ENCODE measurements around the gene ANAPC2. TPM values are rescaled to one million over a fixed set of nuclear protein-coding genes. Genes with fewer than 3 reads are reported as not detected.

ANAPC2 gene
- total and polyA plus RNA-seq, 2 of the 4 experiments (the other 2 are of a cell fraction): 9.3 to 29.5 TPM

DNA sequence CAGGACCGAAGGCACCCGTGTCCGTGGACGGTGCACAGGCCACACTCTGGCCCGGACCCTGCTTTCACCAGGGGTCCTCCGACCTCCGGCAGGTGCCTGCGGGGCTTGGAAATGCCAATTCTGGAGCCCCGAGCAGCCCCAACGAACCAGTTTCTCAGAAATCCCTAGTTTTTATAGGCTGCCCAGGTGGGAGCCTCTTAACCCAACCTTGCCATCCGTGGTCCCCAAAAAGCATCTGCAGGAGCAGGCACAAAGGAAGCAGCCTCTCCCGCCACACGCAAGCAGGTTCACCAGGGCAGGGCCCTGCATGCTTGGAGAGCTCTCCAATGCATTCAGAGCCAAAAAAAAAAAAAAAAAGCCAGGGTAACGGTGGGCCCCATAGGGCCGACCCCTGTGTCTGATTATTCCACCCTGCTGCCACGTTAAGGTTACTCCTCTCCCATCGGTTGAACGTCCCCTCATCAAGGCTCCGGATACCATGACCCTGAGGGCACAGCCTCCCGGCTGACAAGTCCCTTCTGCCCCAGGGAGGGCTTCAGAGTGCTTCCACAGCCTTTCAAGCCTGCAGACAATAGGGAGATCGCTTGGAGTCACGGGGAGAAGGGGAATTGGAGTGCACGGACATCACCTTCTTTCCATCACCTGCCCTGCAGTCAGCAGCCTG is 13.0 kb upstream of the ANAPC2 start (continued):
- TF ChIP-seq, protein P1, sequence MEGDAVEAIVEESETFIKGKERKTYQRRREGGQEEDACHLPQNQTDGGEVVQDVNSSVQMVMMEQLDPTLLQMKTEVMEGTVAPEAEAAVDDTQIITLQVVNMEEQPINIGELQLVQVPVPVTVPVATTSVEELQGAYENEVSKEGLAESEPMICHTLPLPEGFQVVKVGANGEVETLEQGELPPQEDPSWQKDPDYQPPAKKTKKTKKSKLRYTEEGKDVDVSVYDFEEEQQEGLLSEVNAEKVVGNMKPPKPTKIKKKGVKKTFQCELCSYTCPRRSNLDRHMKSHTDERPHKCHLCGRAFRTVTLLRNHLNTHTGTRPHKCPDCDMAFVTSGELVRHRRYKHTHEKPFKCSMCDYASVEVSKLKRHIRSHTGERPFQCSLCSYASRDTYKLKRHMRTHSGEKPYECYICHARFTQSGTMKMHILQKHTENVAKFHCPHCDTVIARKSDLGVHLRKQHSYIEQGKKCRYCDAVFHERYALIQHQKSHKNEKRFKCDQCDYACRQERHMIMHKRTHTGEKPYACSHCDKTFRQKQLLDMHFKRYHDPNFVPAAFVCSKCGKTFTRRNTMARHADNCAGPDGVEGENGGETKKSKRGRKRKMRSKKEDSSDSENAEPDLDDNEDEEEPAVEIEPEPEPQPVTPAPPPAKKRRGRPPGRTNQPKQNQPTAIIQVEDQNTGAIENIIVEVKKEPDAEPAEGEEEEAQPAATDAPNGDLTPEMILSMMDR (conservative IDR thresholded peaks at IDR 0.05; ENCODE audit: low read depth, low read length): no peak
